ENCODE data around the gene CIBAR2. TPM values are rescaled to one million over a fixed set of nuclear protein-coding genes. Genes with fewer than 3 reads are reported as not detected.

The CIBAR2 gene
- total RNA-seq, 1 donor = not detected

GRCh38 chr16:85084841-85085510 is 27.3 kb downstream of the CIBAR2 start:
- TF ChIP-seq, protein P1, sequence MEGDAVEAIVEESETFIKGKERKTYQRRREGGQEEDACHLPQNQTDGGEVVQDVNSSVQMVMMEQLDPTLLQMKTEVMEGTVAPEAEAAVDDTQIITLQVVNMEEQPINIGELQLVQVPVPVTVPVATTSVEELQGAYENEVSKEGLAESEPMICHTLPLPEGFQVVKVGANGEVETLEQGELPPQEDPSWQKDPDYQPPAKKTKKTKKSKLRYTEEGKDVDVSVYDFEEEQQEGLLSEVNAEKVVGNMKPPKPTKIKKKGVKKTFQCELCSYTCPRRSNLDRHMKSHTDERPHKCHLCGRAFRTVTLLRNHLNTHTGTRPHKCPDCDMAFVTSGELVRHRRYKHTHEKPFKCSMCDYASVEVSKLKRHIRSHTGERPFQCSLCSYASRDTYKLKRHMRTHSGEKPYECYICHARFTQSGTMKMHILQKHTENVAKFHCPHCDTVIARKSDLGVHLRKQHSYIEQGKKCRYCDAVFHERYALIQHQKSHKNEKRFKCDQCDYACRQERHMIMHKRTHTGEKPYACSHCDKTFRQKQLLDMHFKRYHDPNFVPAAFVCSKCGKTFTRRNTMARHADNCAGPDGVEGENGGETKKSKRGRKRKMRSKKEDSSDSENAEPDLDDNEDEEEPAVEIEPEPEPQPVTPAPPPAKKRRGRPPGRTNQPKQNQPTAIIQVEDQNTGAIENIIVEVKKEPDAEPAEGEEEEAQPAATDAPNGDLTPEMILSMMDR (IDR thresholded peaks at IDR 0.05; ENCODE audit: insufficient read depth, low read length) = no peak
- no peak overlapping the region for H3K4me3 ChIP-seq (ENCODE audit: low read depth, low read length)
- no peak for DNase-seq (ENCODE audit: low read depth)

DNA sequence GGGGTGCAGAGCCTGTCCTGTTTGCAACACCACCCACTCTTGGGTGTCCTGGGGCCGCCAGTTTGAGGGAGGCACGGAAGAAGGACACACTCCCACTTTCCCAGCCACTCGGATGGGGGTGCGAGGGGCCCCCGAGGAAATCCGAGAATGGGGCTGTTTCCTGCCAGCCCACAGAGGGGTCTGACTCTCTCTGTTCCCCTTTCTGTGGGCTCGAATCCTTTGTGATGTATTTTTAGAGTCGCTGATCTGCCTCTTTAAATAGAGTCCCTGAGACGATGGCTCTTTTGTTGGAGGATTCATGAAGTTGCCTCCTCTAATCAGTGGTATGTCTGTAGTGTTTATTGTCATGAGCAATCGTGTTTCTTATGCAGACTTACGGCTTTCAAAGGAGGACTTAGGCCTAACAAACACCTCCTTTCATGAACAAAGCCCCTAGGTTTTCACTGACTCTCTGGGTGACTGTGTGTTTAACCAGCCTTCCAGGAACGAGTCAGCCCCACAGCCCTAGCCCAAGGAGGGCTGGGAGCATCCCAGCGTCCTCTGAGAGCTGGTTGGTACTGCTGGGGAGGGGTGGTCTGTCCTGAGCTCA is 29.1 kb downstream of the CIBAR2 start:
- no peak overlapping the region for H3K4me3 ChIP-seq (ENCODE audit: low read depth, low read length)
- DNase-seq (ENCODE audit: low read depth) = no peak
- TF ChIP-seq, protein P1 (IDR thresholded peaks at IDR 0.05; ENCODE audit: insufficient read depth, low read length) = no peak

- no peak overlapping the region for H3K4me3 ChIP-seq (ENCODE audit: low read depth, low read length)
- TF ChIP-seq, protein P1 (IDR thresholded peaks at IDR 0.05; ENCODE audit: insufficient read depth, low read length) = no peak
- DNase-seq (ENCODE audit: low read depth) = no peak
These were observed 29.9 kb downstream of the CIBAR2 start for GRCh38 chr16:85082173-85083050.

- H3K4me3 ChIP-seq (ENCODE audit: low read depth, low read length) = no peak overlapping the region
- DNase-seq (ENCODE audit: low read depth) = no peak
- TF ChIP-seq, protein P1 (IDR thresholded peaks at IDR 0.05; ENCODE audit: insufficient read depth, low read length) = no peak
These were observed 30.5 kb downstream of the CIBAR2 start for GRCh38 chr16:85081765-85082164.

GRCh38 chr16:85081038-85081437 is 31.2 kb downstream of the CIBAR2 start:
- no peak overlapping the region for H3K4me3 ChIP-seq (ENCODE audit: low read depth, low read length)
- TF ChIP-seq, protein P1 (IDR thresholded peaks at IDR 0.05; ENCODE audit: insufficient read depth, low read length) = no peak
- DNase-seq (ENCODE audit: low read depth) = no peak

DNA sequence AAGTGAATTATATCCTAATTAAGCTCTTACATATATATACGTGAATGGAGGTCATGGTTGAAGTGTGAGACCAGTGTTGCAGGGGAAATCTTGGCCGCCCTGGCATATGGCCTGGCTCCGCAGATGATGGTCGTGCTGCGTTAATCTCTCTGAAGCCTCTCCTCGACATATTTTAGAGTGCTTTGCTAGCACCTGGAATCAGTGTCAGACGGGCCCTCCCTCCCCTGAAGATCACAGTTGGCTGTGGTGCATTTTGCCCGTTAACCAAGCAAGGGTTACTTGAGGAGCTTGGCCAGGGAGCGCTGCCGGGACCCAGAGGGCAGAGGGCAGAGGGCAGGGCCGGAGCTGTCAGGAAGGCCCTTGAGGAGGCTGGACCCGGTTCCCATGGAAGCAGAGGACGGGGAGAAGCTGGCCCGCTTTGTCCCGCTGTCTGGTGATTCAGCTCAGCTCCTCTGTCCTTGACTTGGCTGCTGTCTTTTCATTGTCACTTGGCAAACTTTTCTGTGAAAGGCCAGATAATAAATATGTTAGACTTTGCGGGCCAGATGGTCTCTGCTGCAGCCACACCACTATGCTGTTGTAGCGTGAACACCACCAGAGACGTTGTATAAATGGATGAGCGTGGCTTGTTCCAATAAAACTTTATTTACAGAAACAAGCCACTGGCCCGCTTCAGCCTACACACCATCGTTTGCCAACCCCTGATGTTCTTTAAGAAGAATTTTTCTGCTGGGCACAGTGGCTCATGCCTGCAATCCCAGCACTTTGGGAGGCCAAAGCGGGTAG is 32.3 kb downstream of the CIBAR2 start:
- no peak overlapping the region for H3K4me3 ChIP-seq (ENCODE audit: low read depth, low read length)
- TF ChIP-seq, protein P1 (IDR thresholded peaks at IDR 0.05; ENCODE audit: insufficient read depth, low read length) = no peak
- DNase-seq (ENCODE audit: low read depth) = no peak
